Common myeloid progenitor, CD34-positive (primary cell): ENCODE data around the gene GLG1.

Source experiments
- CTCF ChIA-PET: fragments of 350-600 bp; sonication (Branson Sonifier 250); formaldehyde crosslinking; loops from one replicate; lab custom pipeline; 2021; ENCODE audit warnings: antibody characterized with exemption; lab: Charles Lee
- POLR2A ChIA-PET: fragments of 350-600 bp; sonication (Branson Sonifier 250); formaldehyde crosslinking; loops from one replicate; lab custom pipeline; 2021; ENCODE audit warnings: antibody characterized with exemption; lab: Charles Lee
- DNase-seq, 3 donors: peaks; one replicate each; pipeline versions ENCODE4 v3.0.0 to v3.0.0-alpha.2; 2013
- H3K27ac ChIP-seq, 2 experiments: 1 replicate in 1 of 2; 2 replicates in 1 of 2; pipeline ENCODE4 v1.7.0; 2013; ENCODE audit warnings: inconsistent platforms in 2 of 2, low read length in 2 of 2, mild to moderate bottlenecking in 2 of 2, low read depth in 1 of 2, moderate library complexity in 1 of 2; ENCODE audit not compliant: severe bottlenecking in 2 of 2, insufficient read depth in 1 of 2, poor library complexity in 1 of 2
- H3K27me3 ChIP-seq, 5 experiments: replicated peaks in 2 of 5; 1 replicate in 3 of 5; 2 replicates in 2 of 5; pipeline versions ENCODE4 v1.6.1 to v1.7.0; 2013; ENCODE audit warnings: low read length in 4 of 5, mild to moderate bottlenecking in 2 of 5, moderate library complexity in 2 of 5, inconsistent platforms in 1 of 5; ENCODE audit not compliant: insufficient read depth in 5 of 5, control insufficient read depth in 4 of 5
- H3K36me3 ChIP-seq, 4 experiments: 1 replicate in 2 of 4; 2 replicates in 2 of 4; pipeline versions ENCODE4 v1.6.1 to v1.7.0; 2013; ENCODE audit warnings: low read length in 3 of 4, control low read depth in 1 of 4, mild to moderate bottlenecking in 1 of 4; ENCODE audit not compliant: control insufficient read depth in 4 of 4, insufficient read depth in 4 of 4
- H3K4me1 ChIP-seq, 4 experiments: 1 replicate in 3 of 4; 2 replicates in 1 of 4; pipeline versions ENCODE4 v1.6.1 to v1.7.1; 2013; ENCODE audit warnings: low read length in 3 of 4, mild to moderate bottlenecking in 3 of 4, control low read depth in 1 of 4, inconsistent platforms in 1 of 4, moderate library complexity in 1 of 4; ENCODE audit not compliant: control insufficient read depth in 4 of 4, insufficient read depth in 4 of 4; ENCODE audit errors: control extremely low read depth in 1 of 4
- H3K4me3 ChIP-seq, 7 experiments: 1 replicate in 4 of 7; 2 replicates in 3 of 7; pipeline versions ENCODE4 v1.5.1 to v1.7.0; 2013; ENCODE audit warnings: mild to moderate bottlenecking in 7 of 7, low read length in 6 of 7, moderate library complexity in 6 of 7, inconsistent platforms in 2 of 7, low read depth in 2 of 7, control low read depth in 1 of 7; ENCODE audit not compliant: insufficient read depth in 4 of 7, control insufficient read depth in 1 of 7; ENCODE audit errors: extremely low read depth in 1 of 7
- H3K9me3 ChIP-seq, 5 experiments: 1 replicate in 4 of 5; 2 replicates in 1 of 5; pipeline versions ENCODE4 v1.6.1 to v1.7.1; 2013; ENCODE audit warnings: low read length in 4 of 5, mild to moderate bottlenecking in 2 of 5, inconsistent platforms in 1 of 5, low read depth in 1 of 5, moderate library complexity in 1 of 5; ENCODE audit not compliant: control insufficient read depth in 4 of 5, insufficient read depth in 2 of 5; ENCODE audit errors: control extremely low read depth in 1 of 5
- WGBS: methylation state at CpG from one replicate; pipeline ENCODE4 v1.1.5; 2013; ENCODE audit not compliant: insufficient coverage; 5-methylcytosine and 5-hydroxymethylcytosine counted together

The GLG1 gene

DNA sequence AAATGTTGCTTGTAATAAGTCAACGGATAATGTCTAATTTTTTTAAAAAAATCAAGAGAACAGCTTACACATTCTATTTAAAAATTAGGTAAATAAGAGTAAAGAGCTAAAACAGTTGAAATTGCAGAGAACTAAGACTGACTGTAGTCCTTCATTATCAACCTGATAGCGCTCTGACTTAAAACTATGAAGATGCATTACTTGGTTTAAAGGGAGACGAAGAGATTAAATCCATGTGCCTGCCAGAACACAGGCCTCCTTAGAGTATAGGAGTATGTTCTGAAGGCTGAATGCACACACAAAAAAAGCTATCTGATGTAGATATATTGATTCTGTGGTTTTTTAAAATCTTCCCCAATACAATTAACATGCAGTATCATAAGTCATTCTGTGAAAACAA, 28.5 kb downstream of the GLG1 start:
- Histone ChIP-seq H3K4me1 (peaks cover 0 to 7% (median 1%) of the 10 kb centered on the region in 4 experiments), H3K27me3 (no peaks in the 10 kb centered on the region), H3K4me3 (no peak overlapping the region), H3K36me3 (no peaks in the 10 kb centered on the region), H3K27ac (no peak overlapping the region), H3K9me3 (no peaks in the 10 kb centered on the region)
- WGBS: 100% methylated on average over 1 of the region's 3 CpGs
- ChIA-PET POLR2A (interaction anchor here (0.9 kb wide), 1 partner anchor 8 kb away, joined by 4 read pairs; no protein-coding TSS in a partner anchor), CTCF (interaction anchor here (0.7 to 1.3 kb wide), 3 partner anchors 15 to 1738 kb away, joined by 3 to 4 read pairs (median 3); no protein-coding TSS in a partner anchor)
- DNase-seq: no peak

DNA sequence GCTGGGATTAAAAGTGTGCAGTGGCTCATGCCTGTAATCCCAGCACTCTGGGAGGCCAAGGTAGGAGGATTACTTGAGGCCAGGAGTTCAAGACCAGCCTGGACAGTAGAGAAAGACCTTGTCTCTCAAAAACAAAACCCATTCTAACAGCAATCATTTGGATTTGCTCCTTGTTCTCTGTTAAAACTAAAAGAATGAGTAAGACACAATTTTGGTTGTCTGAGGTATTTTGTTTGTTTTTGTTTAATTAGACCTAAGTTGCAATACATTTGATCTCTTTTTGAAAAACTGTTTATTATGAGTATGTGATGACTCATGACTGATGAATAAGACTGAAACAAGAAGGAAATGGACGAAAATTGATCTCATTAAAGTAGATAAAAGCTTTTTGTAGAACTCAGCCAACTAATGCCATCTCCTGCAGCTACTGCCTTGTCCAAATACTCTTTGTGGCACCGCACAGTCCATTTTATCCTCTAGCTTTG, 29.0 kb downstream of the GLG1 start:
- H3K4me3 ChIP-seq: no peak overlapping the region
- 80% methylated on average over 1 of the region's 2 CpGs for WGBS
- H3K27ac ChIP-seq: no peak overlapping the region
- no peak for DNase-seq
- H3K36me3 ChIP-seq: no peaks in the 10 kb centered on the region
- no peaks in the 10 kb centered on the region for H3K9me3 ChIP-seq
- POLR2A ChIA-PET: interaction anchor here (0.9 kb wide), 1 partner anchor 8 kb away, joined by 4 read pairs; no protein-coding TSS in a partner anchor
- H3K4me1 ChIP-seq: peaks cover 0 to 7% (median 1%) of the 10 kb centered on the region in 4 experiments
- H3K27me3 ChIP-seq: no peaks in the 10 kb centered on the region
- CTCF ChIA-PET: interaction anchor here (0.6 to 1.3 kb wide), 4 partner anchors 15 to 1737 kb away, joined by 3 to 4 read pairs (median 3); no protein-coding TSS in a partner anchor

DNA sequence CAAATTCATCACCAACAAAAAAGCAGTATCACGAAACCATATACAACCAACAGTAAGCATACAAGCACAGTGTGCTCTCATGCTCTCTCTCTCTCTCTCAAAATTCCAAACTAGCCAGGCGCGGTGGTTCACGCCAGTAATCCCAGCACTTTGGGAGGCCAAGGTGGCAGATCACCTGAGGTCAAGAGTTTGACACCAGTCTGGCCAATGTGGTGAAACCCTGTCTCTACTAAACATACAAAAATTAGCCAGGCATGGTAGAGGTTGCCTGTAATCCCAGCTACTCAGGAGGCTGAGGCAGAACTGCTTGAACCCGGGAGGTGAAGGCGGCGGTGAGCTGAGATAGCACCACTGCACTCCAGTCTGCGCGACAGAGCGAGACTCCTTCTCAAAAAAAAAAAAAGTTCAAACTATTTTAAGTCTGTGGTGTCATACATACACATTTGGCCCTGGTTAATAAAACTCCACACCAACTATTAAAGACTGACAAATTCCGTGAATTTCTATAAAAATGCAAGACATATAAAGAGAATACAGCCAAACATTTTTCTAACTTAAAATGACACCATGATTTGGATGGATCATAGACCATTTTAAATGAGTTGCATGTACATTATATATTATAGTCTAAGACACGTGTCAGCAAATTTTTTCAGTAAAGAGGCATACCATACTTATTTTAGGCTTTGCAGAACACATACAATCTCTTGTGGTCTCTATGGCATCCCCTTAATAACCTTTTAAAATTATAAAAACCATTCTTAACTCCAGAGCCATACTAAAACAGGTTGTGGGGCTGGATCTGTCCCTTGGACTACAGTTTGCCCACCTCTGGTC, 30.9 kb downstream of the GLG1 start:
- Histone ChIP-seq H3K36me3 (no peaks in the 10 kb centered on the region), H3K27me3 (no peaks in the 10 kb centered on the region), H3K4me3 (no peak overlapping the region), H3K9me3 (no peaks in the 10 kb centered on the region), H3K4me1 (peaks cover 0 to 7% (median 1%) of the 10 kb centered on the region in 4 experiments), H3K27ac (no peak overlapping the region)
- CTCF ChIA-PET: no interaction called here
- 100% methylated on average over 4 of the region's 12 CpGs for WGBS
- no peak for DNase-seq
- POLR2A ChIA-PET: interaction anchor here (0.6 kb wide), 1 partner anchor 8 kb away, joined by 11 read pairs; no protein-coding TSS in a partner anchor

DNA sequence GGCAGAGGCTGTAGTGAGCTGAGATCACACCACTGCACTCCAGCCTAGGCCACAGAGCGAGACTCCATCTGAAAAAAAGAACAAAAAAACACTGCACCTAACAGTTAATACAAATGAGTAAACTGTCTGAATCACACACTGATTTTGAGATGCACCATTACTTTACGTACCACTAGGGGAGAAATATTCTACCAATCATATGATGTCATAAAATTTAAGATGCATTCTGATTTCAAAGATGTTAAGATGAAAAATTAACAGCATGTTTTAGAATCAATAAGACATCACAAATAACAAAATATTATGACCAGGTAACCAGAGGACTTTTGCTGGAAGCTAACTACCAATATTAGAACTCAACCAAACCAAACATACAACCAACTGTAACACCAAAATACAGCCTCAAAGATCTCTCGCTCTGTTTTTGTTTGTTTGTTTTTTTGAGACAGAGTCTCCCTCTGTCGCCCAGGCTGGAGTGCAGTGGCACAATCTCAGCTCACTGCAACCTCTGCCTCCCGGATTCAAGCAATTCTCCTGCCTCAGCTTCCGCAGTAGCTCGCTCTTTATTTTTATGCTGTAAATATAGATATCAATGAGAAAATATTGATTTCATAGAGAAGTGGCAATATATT, 31.6 kb downstream of the GLG1 start:
- CTCF ChIA-PET: no interaction called here
- no peaks in the 10 kb centered on the region for H3K36me3 ChIP-seq
- WGBS: no CpG with 5 or more reads among the region's 7 CpGs
- no peak for DNase-seq
- H3K4me1 ChIP-seq: peaks cover 0 to 3% (median 0%) of the 10 kb centered on the region in 4 experiments
- no peak overlapping the region for H3K4me3 ChIP-seq
- POLR2A ChIA-PET: no interaction called here
- no peaks in the 10 kb centered on the region for H3K9me3 ChIP-seq
- no peaks in the 10 kb centered on the region for H3K27me3 ChIP-seq
- no peak overlapping the region for H3K27ac ChIP-seq

DNA sequence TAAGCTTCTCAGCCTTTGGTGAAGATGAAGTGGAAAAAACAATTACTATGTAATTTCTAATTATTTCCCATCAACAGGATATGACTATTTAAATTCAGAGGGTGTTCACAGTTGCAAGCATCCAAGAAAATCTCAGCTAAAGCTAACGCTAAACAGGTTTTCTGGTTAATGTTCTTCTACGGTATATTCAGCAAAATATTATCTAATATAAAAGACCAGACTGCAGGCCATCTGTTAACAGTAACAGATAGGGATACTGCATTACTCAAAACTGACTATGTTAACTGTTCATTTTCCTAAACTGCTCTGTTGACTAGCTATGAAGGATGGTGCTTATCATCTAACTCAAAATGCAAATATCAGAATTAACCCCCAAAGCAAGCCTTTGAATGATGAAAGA, 32.8 kb downstream of the GLG1 start:
- DNase-seq: no peak
- Histone ChIP-seq H3K9me3 (no peaks in the 10 kb centered on the region), H3K4me1 (peaks cover 0 to 3% (median 0%) of the 10 kb centered on the region in 4 experiments), H3K27me3 (no peaks in the 10 kb centered on the region), H3K27ac (no peak overlapping the region), H3K4me3 (no peak overlapping the region), H3K36me3 (no peaks in the 10 kb centered on the region)
- WGBS: no CpG with 5 or more reads among the region's 2 CpGs
- ChIA-PET POLR2A (interaction anchor here (0.5 kb wide), 1 partner anchor 73 kb away, joined by 4 read pairs; no protein-coding TSS in a partner anchor), CTCF (interaction anchor here (0.7 to 1.1 kb wide), 4 partner anchors 14 to 77 kb away, joined by 3 to 4 read pairs (median 3); no protein-coding TSS in a partner anchor)

DNA sequence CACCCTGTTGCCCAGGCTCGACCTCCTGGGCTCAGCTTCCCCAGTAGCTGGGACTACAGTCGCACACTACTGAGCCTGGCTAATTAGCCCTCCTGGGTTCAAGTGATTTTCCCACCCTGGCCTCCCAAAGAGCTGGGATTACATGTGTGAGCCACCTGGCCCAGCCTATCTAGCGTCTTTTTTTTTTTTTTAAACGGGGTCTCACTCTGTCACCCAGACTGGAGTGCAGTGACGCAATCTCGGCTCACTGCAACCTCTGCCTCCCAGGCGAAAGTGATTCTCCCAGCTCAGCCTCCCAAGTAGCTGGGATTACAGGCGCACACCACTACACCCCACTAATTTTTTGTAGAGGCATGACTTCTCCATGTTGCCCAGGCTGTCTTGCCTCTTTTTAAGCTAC, 33.3 kb downstream of the GLG1 start:
- POLR2A ChIA-PET: interaction anchor here (0.5 kb wide), 2 partner anchors 73 to 262 kb away, joined by 3 to 4 read pairs; no protein-coding TSS in a partner anchor
- H3K9me3 ChIP-seq: no peaks in the 10 kb centered on the region
- 92% methylated on average over 7 of the region's 8 CpGs for WGBS
- CTCF ChIA-PET: interaction anchor here (0.7 to 1.1 kb wide), 5 partner anchors 13 to 78 kb away, joined by 3 to 4 read pairs (median 3); no protein-coding TSS in a partner anchor
- no peak for DNase-seq
- no peaks in the 10 kb centered on the region for H3K27me3 ChIP-seq
- H3K36me3 ChIP-seq: no peaks in the 10 kb centered on the region
- H3K4me3 ChIP-seq: no peak overlapping the region
- H3K4me1 ChIP-seq: peaks cover 0 to 3% (median 0%) of the 10 kb centered on the region in 4 experiments
- no peak overlapping the region for H3K27ac ChIP-seq
